ENCODE measurements around the gene MINDY4.
"Not testable (repeated sequence)": the region's sequence is repeated elsewhere in the genome, so short reads cannot be mapped to it uniquely, and the experiment has no call there.

Gene MINDY4

DNA sequence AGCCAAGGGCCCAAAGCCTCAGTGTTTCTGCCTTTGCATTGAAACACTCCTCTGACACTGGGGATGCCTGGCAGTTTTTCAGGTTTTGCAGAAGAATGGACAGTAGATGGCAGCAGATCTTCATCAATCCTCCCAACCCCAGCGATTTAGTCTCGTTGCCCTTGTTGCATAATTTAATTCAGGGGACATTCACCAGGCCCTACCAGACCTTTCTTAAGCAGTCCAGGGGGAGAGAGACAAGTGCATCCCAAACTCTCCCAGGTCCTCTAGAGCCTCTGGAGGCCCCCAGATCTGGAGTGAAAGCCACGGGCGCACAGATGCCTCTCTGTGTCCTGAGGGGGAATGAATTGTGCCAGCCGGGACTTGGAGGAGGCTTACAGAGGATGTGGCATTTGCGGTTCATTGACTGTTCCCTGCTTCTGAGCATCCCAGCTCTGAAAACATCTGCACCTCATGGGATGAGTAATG lies 29.6 kb downstream of the MINDY4 start:
- DNase-seq (ENCODE audit: low read depth in 3 of 3, low spot score in 1 of 3): no peak

DNA sequence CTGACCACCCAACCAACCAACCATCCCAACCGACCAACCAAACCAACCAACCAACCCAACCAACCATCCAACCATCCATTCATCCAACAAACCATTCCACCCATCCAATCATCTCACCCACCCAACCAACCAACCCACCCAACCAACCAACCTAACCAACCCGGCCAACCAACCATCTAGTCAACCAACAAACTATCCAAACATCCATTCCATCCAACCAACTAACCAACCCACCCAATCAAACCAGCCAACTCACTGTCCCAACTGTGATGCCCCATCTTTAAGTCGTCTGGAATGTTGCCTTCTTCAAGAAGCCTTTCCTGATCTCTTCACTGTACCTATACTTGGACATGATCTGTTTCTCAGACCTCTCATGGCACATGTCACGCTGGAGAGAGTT lies 31.6 kb downstream of the MINDY4 start:
- no peak for DNase-seq (ENCODE audit: low read depth in 3 of 3, low spot score in 1 of 3)

DNA sequence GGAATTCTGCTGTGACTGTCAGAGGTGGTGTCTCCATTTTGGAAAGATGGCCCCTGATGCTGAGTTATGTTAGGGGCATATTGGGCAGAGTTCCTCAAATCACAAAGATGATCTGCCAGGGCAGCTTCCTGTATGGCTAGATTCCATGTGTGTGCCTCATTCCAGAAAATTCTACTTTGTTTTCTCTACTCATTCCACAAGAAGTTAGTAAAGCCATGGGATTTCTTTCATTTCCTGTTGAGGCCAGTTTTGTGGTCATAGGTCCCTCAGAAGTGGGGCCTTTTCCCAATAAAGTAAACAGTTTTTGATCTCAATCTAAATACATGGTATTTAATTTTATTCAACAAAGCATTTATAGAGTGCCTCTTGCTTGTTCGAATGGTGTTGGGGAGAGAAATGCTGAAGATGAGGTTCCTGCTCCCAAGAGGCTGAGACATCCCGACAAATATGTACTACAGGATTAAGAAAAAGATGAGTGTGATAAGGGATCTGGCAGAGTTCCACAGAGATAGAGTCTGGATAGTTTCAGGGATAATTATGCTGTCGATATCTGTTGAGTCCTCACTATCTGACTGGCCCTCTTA lies 33.0 kb downstream of the MINDY4 start:
- no peak for DNase-seq (ENCODE audit: low read depth in 3 of 3, low spot score in 1 of 3)

DNA sequence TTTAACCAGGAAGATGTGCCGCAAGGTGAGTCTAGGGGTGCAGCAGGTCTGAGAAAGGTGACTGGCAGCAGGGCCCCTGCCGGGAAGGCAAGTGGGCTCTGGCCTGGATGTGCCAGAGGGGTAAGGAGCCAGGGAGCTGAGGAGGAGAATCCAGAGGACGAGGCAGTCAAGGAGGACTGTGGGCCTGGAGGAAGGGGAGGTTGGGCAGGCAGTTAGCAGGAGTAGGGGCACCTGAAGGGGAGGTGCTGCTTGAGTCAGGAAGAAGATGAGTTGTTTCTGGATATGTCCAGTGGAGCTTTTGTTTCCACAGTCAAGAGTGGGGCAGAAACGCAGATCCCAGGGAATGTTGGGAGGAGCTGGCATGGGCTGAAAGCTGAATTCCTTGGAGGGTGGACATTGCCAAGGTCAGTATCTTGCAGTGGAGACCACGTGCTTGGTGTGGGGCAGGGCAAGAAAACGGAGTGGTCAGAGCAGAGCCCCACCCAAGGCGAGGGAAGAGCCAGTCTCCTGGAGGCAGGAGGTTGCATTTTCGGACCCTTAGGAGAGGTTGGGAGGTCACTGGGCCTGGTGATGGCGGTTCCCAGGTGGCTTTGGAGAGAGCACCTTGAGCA lies 34.0 kb downstream of the MINDY4 start:
- no peak for DNase-seq (ENCODE audit: low read depth in 3 of 3, low spot score in 1 of 3)

DNA sequence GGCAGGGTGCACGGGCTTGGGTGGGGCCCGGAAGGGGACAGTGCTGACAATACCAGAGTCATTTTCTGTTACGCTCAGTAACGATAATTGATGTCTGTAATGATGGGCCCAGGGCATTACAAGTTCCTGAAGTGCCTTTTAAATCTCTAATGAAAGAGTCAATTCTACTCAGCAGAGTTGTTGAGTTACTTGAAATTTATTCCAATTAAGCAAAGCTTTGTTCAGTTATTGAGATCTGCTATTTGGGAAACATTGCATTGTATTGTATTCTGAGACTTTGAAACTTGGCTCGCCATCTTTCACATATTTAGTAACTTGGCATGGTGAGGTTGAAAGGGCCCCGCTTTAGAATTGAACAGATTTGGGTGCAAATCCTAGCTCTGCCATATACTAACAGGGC lies 34.7 kb downstream of the MINDY4 start:
- no peak for DNase-seq (ENCODE audit: low read depth in 3 of 3, low spot score in 1 of 3)

DNA sequence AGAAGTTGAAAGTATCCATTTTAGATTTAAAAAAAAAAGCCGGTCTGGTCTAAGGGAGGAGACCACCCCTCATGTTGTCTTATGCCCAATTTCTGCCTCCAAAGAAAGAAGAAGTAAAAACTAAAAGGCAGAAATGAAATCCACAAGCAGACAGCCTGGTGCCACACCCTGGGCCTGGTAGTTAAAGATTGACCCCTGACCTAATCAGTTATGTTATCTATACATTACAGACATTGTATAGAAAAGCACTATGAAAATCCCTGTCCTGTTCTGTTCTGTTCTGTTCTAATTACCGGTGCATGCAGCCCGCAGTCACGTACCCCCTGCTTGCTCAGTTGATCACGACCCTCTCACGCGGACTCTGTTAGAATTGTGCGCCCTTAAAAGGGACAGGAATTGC lies 36.3 kb downstream of the MINDY4 start:
- not testable (repeated sequence) for DNase-seq (ENCODE audit: low read depth in 3 of 3, low spot score in 1 of 3)

DNA sequence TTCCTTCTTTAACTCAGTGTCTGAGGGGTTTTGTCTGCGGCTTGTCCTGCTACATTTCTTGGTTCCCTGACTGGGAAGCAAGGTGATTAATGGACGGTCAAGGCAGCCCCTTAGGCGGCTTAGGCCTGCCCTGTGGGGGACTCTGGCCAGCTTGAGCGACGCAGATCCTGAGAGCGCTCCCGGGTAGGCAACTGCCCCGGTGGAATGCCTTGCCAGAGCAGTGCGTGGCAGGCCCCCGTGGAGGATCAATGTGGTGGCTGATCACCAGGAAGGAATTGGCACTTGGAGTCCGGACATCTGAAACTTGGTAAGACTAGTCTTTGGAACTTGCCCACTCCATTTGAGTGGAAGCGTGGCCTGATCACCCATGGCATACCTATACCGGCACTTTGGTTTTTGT lies 36.7 kb downstream of the MINDY4 start:
- DNase-seq (ENCODE audit: low read depth in 3 of 3, low spot score in 1 of 3): not testable (repeated sequence)

DNA sequence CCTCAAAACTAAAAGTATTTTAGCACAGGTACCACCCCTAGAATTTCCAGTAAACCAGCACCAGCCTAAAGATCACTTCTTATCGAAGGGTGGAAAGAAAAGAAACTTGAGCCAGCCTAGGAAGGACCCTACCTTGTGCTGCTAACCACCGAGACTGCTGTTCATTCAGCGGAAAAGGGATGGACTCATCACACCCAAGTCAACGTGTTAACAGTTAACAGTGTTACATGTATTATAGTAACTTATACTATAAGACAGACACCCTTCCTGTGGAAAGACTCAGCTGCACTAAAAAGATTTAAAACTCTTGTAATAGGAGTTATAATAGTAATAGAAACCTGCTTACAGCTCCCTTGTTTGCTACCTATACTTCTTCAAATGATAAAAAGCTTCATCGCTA lies 39.8 kb downstream of the MINDY4 start:
- DNase-seq (ENCODE audit: low read depth in 3 of 3, low spot score in 1 of 3): no peak

DNA sequence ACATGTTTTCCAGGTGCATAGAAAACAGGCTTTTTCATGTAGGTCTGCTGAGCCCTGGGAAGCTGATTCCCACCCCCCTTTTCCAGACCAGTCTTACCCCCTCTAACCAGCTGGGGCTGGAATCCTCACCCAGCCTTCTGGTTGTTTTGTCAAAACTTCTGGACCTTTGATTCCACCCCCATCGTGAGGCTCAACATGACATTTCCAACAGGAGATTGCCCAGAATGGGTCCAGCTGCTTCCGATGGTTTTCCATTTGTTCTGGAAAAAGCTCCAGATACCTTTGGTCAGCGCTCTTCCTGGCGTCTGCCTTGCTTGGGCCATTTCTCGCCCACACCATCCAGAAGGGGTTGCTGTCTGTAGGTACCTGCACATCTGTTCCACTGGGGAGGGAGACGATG lies 41.5 kb downstream of the MINDY4 start:
- DNase-seq (ENCODE audit: low read depth in 3 of 3, low spot score in 1 of 3): no peak

DNA sequence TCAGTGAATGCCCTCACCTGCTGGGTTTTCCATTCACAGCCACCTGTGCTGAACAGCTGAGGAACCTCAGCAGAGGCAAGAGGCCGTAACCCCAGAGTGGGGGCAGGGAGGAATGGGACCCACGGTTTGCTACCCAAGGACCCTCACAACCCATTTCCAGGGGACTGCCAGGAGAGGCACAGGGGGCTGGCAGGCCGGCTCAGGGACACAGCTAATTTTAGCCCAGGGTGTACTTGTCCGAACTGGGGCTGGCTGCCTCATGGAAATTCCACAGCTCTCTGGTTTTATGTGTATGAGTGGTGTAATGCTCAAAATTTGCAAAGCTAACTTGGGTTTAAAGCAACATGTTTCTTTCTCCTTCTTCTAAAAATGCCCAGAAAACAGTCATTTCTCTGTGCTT lies 42.2 kb downstream of the MINDY4 start:
- DNase-seq (ENCODE audit: low read depth in 3 of 3, low spot score in 1 of 3): no peak

DNA sequence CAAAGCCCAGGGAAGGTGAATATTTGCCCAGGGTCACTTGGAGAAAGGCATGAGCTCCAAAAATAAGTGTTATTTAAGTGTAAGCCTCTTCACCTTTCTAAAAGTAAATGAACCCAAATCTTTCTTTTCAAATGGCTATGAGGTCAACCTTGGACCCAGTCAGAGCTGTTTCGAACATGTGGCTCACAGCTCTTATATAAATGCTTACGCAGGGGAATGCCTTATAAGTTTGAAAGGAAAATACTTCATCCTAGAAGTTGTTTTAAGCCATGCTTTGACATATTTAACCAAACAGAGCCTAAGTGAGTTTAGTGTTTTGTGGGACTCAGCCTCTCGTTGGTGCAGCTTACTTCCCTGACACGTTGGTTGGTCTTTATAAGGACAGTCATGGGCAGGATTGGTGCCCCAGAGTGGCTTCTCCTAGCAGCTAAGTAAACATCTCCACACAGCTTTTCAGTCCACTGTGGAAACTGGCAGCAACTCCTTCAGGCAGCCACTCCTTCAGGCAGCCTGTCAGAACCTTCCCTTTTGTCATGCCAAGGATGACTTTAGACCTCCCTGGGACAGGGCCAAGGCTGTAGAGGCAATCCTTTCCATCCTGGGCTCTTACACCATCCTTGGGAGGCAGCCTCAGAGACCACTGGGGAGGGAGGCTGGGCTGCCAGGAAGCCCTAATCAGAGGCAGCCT lies 43.6 kb downstream of the MINDY4 start:
- DNase-seq (ENCODE audit: low read depth in 3 of 3, low spot score in 1 of 3): no peak

DNA sequence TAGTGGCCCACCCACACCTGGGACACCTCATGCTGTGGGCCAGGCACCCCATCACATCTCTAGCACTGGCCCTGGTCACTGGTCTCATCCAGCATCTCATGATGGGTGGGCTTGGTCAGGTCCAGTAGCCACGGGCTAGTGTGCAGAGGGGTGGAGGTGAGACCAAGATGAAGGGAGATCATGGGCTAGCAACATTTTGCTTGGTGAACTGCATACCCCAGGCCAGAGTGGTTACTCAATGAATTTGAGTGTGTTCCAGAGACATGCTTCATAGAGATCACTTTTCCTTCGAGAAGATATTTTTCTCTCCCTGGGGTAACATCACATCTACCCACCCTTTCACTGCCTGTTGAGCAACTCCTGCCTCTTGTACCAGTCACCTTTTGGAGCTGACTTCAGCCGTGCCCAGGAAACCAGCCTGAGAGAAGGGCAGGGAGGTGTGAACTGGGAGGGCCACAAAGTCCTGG lies 44.2 kb downstream of the MINDY4 start:
- DNase-seq (ENCODE audit: low read depth in 3 of 3, low spot score in 1 of 3): no peak

DNA sequence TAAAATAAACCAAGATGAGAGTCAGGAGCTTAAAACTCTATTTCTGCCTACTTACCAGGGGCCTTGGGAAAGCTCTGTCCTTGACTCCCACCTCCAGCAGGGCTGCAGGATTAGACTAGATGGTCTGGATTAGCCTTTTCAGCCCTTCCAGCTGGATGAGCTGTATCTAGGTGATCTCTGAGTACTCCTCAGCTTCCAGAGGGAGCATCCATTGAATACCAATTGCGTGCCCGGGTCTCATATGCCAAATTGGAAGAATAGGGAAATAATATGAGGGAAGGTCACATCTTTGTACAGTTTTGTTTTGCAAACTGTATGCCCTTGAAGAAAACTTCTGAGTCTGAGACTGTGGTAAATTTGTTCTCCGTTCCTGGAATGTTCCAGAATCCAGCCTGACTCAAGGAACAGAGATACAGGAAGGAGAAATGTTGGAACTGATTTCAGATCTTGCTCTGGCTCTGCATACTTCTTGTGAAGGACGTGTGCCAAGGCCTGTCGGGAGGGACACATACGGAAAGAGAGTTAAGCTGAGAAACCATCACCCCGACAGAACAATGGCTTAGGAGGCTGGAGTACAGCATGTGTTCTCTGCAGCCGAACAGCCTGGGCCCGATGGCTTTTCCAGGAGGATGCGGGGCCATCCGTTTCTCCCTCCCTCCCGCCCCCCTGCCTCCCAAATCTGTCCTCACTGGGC lies 44.9 kb downstream of the MINDY4 start:
- DNase-seq (ENCODE audit: low read depth in 3 of 3, low spot score in 1 of 3): no peak

DNA sequence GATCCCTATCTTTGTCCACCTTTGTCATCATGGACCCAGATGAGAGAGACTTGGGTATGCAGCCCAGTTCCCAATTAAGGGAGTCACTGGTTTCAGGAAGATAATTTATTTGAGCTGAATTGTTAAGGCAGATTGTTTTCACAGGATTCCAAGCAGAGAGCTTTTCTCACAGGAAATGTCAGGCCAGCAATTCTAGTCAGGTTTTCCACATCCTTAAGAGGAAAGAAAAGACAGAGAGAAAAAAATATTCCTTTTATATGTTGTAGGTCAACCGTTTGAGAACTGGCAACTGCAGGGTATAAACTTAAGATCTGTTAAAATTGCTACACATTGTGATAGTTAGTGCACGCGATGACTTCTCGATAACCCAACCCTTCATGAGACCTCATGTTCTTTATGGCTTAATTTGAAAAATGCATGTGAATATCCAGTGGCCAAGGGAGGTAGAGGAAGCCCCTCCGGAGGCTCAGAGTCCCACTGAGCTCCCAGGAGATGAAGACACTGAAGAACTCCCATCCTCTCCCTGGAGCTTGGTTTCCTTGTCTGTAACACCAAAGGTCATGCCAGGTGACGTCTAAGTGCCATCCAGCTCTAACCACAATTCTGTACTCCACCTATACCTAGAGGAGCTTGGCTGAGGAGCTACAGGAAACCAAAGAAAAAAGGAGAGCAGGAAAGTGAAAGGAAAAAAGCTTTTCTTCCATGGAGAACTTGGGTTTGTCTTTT lies 45.6 kb downstream of the MINDY4 start:
- DNase-seq (ENCODE audit: low read depth in 3 of 3, low spot score in 1 of 3): no peak

DNA sequence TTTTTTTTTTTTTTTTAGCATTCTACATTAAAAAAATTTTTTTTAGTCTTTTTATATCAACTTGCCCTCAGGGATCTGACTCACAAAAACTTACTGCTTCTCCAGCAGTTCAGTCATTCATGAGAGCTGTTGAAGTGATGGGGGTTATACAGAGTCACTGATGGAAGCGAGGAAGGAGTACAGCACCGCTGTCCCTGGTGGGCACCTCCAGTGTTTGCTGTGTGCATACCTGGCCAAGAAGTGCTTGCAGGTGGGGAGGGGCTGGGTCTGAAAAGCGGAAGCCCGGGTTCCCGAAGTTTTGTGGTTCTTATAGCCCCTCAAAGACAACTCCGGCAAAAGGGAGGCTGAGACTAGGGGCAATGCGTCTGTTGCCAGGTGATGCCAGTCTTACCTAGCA lies 46.2 kb downstream of the MINDY4 start:
- no peak for DNase-seq (ENCODE audit: low read depth in 3 of 3, low spot score in 1 of 3)

DNA sequence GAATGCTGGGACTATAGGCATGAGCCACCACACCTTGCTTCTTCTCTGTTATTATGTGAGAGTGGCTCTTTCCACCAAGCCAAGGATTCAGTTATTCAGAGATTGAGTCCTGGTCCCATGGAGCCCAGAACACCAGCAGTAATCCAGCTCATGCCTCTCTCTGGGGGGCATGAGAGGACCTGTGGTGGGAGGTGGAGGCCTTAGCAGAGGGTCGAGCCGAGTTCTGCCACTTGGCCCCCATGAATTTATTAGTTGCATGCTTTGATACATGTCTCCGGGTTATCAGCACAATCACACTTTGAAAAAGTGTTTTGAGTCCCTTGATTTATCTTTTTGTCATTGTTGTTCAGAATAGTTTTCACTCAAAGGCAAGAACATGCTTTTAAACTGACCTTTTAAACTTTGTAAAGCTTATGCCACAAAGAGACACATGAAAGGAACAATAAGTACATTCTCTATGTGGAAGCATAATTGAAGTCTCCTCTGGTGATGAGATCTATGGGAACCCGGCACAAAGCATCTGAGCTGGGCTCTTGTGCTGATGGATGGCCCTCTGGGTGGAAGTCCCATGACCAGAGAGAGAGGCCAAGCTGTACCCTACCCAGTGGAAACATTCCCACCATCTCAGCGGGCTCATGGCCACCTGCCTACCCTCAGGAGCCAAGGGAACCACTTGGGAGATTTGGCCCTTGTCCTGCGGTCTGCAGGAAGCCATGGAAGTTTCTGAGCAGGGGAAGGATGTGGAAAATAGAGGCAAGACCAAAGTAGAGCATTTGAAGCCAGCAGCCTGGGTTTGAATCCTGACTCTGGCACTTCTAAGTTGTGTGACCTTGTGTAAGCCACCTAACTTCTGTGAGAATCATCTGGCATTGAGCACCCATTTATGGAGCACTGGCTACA lies 53.9 kb downstream of the MINDY4 start:
- DNase-seq (ENCODE audit: low read depth in 3 of 3, low spot score in 1 of 3): no peak

DNA sequence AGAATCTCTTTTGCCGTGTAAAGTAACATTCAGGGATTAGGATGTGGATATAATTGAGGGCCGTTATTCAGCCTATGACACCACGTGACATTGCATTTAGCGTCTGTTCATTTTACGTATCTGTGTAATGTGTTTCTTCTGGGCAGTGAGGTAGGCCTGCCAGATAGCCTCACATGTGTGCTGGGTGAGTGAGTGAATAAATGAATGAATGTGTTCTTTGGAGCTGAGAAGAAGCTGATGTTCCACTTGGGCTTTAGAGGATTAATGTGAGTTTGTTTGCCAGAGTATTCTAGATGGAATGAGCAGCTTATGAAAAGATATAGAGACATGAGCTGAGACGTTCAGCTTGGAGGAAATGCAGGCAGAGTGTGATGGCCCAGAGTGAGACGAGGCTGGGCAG lies 55.0 kb downstream of the MINDY4 start:
- DNase-seq (ENCODE audit: low read depth in 3 of 3, low spot score in 1 of 3): no peak

DNA sequence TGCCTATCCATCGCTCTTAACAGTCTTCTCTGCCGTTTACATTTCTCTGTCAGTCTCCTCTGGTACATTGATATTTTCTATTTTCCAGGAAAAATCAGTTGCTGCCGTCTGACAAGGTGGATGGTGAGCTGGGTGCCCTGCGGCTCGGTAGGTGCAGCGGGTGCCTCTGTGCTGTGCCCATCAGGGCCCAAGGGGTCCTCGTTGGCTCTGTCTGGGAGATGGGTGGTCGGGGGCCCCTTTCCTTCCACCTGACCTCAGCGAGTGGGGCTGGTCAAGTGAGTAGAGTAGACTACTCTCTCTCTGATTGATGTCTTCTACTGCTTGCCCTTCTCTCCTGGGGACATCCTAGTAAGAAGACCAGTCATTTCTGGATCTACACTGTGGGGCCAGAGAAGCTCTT lies 57.4 kb downstream of the MINDY4 start:
- DNase-seq (ENCODE audit: low read depth in 3 of 3, low spot score in 1 of 3): no peak

DNA sequence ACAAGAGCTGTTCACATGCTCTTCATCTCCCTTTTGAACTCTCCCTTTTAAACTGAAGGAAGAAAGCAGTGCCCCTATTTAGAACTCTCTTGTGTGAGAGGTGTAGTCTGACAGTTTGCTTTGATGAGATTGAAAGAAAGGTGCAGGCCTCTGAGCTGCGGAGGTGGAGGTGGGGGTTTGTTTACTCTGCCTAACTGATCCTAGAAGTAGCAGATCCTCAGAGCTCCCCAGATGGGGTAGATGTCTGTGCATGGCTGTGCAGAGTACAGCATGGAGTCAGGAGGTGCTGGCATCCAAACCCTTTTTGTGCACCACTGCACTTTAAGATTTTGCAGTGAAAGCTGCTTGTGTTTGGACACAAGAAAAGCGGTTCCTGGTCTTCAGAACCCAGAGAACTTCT lies 58.3 kb downstream of the MINDY4 start:
- DNase-seq (ENCODE audit: low read depth in 3 of 3, low spot score in 1 of 3): no peak

DNA sequence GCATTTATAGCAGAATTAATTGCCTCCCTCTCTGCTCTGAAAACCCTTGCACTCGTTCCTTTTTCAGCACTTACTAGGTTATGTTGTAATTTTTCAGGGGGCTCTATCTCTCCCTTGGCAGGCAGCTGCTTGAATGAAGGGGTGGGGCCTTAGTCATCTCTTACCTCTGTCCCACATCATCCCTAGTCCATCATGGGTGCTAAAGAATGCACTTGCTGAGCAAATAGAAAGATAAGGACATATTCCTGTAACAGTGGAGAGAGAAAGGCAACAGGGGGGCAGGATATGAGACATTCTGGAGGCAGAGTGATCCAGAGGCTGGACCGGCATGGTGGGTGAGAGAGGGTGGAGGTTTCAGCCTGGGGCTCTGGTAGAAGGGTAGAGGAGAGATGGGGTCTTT lies 60.0 kb downstream of the MINDY4 start:
- no peak for DNase-seq (ENCODE audit: low read depth in 3 of 3, low spot score in 1 of 3)
